PC-3 (cell line): Measurements from ENCODE around the gene QRSL1.

ENCODE experiments used
- CTCF ChIP-seq: fragments of 300-600 bp; sonication (generic); conservative IDR thresholded peaks from 2 replicates; pipeline ENCODE4 v1.5.1; 2017; ENCODE audit warnings: antibody characterized with exemption, low read depth, mild to moderate bottlenecking, low read length
- EZH2 ChIP-seq: fragments of 300-600 bp; sonication (generic); IDR thresholded peaks from one replicate; pipeline ENCODE4 v1.6.1; 2017; ENCODE audit warnings: antibody characterized with exemption, mild to moderate bottlenecking, low read length; ENCODE audit not compliant: unreplicated experiment
- EZH2phosphoT487 ChIP-seq: fragments of 300-600 bp; sonication (generic); IDR thresholded peaks from 2 replicates; pipeline ENCODE4 v1.6.1; 2018; ENCODE audit warnings: mild to moderate bottlenecking, antibody characterized with exemption, low read length, borderline replicate concordance

DNA sequence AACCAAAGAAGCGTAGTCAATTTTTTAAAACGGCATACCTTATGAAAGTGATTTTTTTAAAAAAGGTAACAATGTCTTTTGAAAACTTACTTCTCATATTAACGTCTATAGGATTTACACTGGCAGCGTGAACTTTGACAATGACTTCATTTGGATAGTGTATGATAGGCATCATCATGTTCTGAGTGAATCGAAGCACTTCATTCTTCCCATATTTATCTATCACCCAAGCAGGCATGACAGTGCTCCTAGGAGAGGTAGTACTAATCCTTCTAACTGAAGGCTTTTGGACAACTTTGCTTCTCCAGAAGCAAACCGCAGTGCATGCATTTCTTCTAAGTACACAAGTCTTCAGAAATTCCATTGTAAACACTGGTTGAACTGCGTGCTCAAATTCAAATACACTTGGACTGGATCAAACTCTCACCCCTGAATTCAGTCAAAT is 698 bp upstream of the QRSL1 start:
- TF ChIP-seq EZH2 (no peak), CTCF (no peak), EZH2phosphoT487 (no peak)
